Central memory CD4-positive, alpha-beta T cell (primary cell): ENCODE data around the gene UGT1A3.
"Not testable (repeated sequence)": the region's sequence is repeated elsewhere in the genome, so short reads cannot be mapped to it uniquely, and the experiment has no call there.

ENCODE experiments used
- DNase-seq: peaks from one replicate; pipeline ENCODE4 v3.0.0; 2022

Gene UGT1A3

DNA sequence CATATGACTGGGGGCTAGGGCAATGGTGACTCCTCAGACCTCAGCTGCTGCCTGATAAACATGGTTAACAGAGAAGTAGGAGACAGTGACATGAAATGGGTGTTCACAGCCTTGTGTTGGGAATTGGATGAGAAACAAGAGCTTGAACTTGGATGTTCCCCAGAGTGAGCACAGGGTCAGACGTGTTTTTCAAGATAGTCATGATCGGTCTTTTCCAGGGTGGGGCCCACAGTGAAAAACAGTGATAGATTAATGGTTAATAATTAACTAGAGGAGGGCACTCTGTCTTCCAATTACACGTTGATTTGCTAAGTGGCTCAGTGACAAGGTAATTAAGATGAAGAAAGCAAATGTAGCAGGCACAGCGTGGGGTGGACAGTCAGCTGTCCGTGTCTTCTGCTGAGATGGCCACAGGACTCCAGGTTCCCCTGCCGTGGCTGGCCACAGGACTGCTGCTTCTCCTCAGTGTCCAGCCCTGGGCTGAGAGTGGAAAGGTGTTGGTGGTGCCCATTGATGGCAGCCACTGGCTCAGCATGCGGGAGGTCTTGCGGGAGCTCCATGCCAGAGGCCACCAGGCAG, at the start of gene UGT1A3:
TSS of gene UGT1A3 (plus strand) at position 320 of the 579 bp plus-strand sequence. CDS start at position 405, 85 bp downstream.
- no peak for DNase-seq

DNA sequence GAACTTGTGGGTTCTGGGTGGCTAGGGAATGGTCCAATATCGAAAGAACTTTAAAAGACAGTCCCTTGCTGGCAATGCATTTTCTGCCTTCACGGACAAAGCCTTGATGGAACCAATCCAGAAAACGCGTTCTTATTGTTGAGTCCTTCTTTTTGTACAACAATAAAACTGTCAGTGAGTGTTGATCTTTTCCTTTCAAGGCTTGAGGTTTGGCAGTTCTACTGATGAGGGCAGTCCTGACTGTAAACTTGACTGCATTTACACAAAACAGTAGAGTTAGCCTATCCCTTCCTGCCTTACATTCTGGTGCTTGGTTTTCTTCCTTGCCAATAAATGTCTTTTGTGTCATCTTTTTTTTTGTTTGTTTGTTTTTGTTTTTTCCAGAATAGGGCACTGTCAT, 49.6 kb upstream of the UGT1A3 start:
- DNase-seq: no peak

DNA sequence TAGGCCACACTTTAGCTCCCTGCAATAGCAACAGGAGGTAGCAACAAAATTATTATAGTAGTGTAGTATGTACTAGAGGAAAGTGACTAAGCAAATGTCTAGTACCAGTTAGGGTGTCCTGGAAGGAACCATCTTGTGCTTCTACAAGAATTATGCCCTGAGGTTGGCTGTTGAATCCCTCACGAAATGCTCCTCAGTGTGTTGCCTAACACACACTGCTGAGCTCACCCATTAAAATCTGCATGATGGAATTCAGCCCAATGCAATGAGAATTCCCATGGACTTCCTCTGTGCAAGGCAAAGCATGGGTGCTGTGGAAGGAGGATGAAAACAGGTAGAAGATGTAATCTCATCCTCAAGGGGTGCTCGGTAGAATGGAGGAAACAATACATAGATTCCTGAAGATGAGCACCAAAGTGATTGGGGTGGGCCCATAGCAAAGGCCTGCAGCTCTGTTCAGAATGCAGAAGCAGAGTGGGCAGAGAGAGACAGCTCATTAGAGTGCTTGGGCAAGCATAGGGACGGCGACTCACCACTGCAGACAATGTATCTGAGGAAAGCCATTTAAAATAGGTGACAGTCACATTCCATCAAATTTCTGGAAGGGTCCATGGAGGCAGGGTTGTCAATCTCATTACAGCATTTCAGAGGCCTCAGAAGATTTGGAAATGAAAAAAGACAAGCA, 48.3 kb upstream of the UGT1A3 start:
- DNase-seq: no peak

DNA sequence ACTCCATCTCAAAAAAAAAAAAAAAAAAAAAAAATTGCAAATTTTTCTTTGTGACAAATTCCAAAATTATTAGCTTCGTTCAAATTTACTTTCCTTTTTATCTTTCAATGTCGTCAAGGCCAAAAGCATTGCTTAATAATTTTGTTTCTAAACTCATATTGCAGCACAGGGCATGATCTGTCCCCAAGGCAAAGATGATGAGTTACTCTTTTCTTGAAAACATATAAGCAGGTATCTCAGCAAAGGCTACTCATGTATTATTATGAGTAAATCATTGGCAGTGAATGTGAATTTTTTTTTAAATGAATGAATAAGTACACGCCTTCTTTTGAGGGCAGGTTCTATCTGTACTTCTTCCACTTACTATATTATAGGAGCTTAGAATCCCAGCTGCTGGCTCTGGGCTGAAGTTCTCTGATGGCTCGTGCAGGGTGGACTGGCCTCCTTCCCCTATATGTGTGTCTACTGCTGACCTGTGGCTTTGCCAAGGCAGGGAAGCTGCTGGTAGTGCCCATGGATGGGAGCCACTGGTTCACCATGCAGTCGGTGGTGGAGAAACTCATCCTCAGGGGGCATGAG, 47.2 kb upstream of the UGT1A3 start, which contains the start of gene UGT1A7:
TSS of gene UGT1A7 (plus strand) at position 381 of the 579 bp plus-strand sequence. CDS start at position 418, 37 bp downstream.
- DNase-seq: no peak

DNA sequence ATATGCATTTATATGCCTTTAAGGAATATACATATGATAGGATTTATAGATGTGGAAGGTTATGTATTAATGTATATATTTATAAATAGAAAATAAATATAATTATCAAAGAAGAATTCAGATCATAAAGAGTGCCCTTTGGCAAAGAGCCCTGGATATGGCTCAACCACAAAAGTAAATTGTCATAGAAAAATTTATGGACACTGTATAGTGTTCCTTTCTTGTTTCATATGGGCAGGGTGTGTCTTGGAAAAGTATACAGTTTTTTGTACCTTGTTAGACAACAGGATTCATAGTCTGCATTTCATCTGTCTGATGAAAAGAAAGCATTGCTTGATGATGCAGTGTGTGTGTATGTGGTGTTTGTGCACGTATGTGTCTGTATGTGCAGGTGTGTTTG, 44.2 kb upstream of the UGT1A3 start:
- no peak for DNase-seq

DNA sequence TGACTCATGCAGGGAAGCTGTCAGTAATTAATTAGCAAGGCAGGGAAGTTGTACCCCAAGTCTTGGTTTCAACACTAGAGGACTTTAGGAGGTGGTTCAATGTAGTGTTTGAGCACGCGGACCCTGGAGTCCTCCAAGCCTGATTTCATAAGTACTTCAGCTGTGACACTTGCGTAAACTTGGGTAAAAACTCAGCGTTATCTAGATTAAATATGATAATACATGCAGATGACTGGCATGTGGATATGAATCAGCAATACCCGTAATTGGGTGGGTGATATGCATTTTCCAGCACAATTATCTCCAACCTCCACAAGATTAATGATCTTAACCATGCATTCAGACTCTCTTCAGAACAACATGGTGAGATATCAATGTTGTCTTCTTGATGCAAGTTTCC, 41.9 kb upstream of the UGT1A3 start:
- no peak for DNase-seq

DNA sequence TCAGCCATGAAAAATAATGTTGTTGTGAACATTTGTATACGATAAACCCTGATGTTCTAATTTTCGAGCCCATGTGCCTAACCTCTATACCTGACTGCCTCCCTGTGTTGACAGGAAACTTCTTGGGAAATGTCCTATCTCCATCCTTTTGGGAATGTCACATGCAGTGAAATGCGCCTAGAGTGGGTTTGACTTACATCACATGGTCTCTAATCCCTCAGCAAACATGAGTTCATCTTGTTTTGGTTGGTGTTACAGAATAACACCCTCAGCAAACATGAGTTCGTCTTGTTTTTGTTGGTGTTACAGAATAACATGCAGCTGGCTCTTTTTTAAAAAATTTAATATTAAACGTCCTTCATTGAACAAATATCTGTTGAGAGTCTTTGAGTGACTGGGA, 40.5 kb upstream of the UGT1A3 start:
- DNase-seq: no peak

DNA sequence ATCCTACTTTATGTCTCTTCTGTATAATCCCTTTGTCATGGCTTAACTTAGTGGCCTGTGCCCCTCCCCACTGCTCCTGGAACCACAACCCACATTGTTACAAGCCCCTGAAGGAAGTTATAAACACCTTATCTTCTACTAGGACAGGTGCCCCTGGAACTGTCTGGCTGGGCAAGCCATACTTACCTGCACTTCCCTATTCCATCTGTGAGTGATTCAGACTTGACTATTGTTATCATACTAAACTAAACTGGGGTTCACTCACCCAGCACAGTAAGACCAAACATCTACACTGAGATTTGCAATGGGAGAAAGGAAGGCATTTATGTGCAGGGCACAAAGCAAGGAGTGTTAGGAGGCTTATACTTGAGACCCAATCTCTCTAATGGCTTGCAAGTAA, 39.8 kb upstream of the UGT1A3 start:
- DNase-seq: no peak

DNA sequence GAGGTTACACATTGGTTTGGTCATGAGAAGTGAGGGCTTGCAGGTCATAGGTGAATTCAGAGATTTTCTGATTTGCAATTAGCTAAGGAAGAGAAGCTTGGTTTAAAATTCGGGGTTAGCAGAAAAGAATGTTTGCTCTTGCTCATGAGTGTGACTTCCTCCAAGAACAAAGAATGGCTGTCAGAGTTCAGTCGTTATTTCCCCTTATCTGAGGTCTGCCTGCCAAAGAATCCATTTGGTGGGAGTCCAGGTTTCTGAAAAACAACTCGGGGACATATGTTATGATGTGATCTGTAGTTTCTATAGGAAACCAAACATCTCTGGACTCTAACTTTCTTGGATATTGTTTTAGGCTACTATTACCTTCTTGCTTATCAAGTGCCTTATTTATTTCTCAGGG, 39.3 kb upstream of the UGT1A3 start:
- DNase-seq: no peak

DNA sequence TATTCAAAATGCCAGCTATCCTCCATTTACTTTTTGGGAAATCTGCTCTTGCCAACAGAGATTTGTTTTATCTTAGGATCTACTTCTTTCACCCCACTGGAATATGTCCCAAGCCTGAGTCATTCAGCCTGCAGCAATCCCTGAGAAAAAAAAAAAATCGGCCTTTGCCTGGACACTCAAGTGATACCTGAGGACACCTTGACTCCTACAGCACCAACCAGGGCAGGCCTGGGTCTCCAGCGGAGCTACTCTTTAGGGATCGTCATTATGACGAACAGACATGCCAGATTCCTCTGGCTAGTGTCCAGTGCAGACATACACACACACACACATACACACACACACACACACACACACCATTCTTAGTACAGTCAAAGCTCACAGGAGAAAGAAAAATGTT, 38.4 kb upstream of the UGT1A3 start:
- DNase-seq: no peak

DNA sequence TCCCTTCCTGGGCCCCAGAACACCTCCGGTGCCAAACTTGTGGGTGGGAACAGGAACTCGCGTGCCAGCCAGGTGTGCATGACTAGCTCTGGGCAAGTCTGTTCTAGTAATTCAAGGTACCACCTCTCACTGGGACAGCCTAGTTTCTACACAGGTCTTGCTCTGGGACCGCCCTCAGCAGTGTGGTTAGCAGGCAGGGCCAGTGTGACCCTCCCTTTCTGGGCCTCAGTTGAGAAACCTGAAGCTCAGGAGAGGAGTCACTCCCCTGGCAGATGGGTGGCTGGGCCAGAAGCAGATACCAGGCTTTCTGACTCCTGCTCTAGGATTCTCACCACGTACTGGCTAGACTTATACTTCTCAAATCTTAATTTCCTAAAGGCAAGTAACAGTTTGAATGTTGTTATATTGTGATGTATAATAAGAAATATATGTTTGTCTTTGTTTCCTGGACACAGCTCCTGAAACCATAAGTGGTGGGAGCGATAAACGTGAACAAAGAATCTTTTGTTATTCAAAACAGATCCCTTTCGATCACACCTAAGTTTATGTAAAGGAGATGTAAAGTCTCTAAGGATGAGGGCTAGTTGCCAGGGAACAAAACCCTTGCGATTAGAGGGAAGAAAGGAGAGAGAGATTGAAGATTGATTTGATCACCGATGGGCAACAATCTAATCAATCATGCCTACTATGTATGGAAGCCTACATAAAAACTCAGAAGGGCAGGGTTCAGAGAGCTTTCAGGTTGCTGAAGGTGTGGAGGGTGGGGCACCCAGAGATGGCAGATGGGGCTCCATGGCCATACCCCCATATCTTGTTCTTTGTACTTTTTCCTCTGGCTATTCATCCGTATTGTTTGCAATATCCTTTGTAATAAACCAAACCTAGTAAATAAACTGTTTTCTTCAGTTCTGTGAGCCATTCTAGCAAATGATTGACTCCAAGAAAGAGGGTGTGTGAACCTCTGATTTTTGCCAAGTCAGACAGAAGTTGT, 37.1 kb upstream of the UGT1A3 start:
- no peak for DNase-seq

DNA sequence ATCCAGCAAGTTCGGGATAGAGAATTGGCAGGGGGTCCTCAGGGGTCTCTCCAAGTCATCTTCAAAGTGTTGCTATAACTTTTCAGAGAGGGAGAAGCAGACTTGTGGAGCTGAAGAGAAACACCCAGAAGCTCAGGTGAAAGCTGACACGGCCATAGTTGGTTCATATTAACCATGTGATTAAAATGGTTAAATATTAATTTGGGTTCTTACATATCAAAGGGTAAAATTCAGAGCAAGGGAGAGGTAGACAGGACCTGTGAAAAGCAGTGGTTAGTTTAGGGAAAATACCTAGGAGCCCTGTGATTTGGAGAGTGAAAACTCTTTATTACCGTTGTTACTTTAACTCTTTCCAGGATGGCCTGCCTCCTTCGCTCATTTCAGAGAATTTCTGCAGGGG, 36.2 kb upstream of the UGT1A3 start, which contains the start of gene UGT1A6:
TSS of gene UGT1A6 (plus strand) at position 243 of the 400 bp plus-strand sequence. CDS start at position 358, 115 bp downstream.
- no peak for DNase-seq

DNA sequence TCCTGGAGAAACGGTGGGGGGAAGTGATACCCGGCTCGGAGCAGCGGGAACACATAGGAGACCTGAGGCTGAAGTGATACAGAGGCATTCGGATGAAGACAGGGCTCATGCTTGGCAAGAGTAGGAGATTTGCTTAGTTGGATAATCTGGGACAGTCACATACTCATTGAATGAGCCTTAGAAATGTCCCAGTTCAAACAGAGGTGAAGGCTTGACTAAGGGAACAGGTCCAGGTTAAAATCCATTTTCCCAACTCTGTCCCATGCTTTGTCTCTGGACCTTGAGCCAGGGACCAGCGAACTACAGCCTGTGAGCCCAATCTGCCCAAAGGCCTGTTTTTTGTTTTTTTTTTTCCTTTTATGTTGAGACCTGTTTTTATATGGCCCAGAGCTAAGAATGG, 34.9 kb upstream of the UGT1A3 start:
- no peak for DNase-seq

DNA sequence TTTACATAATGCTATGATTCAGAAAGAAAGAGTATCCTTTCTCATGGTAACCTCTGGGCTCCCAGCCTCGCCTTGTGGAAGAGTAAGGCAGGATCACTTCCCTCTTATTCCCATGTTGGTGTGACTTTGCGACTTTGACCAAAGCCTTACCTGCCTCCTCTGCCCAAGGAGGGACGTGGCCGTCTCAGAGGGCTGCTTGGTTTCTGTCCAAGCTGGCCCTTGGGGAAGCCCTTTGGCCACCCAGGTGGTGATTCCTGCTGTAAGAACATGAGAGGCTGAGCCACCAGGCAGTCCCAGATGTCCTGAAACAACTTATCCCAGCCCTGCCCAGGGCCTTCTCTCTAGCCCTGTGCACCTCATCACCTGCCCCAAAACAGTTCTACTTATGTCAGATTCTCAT, 30.1 kb upstream of the UGT1A3 start:
- no peak for DNase-seq

DNA sequence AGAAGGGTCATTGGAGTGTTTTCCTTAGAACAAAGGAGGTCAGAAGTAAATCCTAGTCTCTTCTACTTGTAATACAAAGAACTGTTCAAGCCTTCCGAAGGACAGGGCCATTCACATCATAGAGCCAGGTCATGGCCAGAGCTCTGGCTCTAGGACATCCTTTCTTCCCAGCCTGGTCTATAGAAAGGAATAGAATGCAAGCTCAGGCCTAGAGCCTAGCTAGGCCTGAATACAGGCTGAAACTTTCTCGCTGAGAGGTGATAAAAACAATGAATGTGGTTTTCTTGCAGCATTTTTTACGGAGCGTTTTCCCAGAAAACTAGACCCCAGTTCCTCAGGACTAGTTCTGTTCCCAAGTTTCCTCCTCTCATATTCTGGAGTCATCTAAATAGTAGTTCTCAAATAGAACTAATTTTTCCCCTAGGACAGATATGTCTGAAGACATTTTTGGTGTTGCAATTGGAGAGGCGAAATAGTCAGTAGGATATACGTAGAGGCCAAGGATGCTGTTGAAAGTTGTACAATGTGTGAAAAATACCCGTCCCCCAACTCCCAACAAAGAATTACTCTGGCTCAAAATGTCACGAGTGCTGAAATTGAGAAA, 29.3 kb upstream of the UGT1A3 start:
- no peak for DNase-seq

DNA sequence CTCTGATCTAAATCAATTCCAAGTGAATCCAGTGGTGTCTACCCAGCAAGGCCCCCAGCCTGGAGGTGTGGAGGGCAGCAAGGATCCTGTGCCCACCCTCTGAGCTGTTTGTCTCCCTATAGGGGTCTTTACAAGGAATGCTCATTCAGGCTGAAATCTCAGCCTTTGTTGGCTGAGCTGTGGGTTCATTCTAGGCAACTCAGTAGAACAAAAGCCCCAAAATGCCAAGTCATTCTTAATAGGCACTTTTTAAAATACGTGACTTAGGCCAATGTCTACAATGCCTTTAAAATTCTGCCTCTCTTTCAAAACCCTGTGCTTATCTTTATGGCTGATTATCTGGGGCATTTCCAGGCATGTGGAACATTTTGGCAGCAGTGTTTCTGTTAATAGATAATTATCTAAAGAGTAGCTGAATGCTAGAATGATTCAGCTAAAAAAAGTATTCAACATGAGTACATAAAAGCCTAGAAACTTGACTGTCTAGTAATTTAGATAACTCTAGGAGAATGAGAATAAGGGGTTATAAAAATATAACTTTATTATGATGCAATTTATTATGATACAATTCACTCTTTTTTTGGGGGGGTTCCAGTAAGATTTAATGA, 28.7 kb upstream of the UGT1A3 start:
- no peak for DNase-seq

DNA sequence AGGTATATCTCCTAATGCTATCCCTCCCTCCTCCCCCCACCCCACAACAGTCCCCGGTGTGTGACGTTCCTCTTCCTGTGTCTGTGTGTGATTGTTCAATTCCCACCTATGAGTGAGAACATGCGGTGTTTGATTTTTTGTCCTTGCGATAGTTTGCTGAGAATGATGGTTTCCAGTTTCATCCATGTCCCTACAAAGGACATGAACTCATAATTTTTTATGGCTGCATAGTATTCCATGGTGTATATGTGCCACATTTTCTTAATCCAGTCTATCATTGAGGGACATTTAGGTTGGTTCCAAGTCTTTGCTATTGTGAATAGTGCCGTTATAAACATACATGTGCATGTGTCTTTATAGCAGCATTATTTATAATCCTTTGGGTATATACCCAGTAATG, 28.0 kb upstream of the UGT1A3 start:
- DNase-seq: not testable (repeated sequence)

DNA sequence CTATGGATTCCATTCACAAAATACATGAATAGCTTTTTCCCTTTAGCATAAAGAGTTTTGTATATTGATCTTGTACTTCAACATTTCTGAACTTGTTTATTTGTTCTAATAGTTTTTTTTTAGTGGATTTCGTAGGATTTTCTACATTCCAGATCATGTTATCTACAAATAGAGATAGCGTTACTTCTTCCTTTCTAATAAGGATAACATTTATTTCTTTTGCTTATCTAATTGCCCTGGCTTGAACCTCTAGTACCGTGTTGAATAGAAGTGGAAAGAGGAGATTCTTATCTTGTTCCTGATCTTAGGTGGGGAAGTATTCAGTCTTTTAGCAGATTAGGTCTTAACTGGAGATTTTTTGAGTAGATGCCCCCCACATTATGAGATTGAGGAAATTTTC, 26.6 kb upstream of the UGT1A3 start:
- no peak for DNase-seq

DNA sequence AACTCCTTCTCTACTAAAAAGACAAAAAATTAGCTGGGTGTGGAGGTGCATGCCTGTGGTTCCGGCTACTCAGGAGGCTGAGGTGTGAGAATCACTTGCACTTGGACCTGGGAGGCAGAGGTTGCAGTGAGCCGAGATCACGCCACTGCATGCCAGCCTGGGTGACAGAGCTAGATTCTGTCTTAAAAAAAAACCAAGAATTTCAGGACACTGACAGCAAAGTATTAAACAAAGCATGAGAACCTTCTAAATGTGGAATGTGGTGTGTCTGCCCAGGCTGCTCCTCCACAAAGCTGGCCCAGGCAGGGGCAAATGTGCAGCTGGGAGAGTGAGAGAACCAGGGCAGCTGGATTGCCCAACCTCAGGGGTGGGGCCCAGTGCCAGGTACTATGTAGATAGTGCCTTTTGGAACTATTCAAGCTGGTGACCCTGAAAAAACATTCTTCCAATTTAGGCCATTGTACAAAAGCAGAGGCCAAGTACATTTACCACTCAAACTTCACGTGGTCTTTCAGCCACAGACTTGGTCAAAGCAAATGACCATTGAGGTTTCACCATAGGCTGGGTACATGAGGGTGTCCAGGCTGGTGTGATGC, 22.8 kb upstream of the UGT1A3 start:
- no peak for DNase-seq

DNA sequence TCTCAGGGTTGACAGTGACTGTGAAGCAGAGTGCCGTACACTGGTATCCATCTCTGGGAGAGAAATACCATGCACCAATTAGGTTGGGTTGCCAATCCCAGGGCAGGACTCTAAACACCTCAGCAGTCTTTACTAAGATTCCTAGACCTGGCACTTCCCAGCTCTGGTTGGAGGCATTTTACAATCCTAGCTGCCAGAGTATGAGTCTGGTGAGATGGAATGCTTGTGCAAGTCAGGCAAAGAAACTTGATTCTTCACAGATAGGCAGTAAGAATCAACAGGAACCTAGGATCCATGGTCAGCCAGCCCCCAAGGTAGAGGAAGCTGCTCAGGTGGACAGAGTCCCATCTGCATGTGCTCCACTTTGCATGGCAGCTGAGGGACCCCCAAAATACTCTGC, 22.1 kb upstream of the UGT1A3 start:
- DNase-seq: no peak

DNA sequence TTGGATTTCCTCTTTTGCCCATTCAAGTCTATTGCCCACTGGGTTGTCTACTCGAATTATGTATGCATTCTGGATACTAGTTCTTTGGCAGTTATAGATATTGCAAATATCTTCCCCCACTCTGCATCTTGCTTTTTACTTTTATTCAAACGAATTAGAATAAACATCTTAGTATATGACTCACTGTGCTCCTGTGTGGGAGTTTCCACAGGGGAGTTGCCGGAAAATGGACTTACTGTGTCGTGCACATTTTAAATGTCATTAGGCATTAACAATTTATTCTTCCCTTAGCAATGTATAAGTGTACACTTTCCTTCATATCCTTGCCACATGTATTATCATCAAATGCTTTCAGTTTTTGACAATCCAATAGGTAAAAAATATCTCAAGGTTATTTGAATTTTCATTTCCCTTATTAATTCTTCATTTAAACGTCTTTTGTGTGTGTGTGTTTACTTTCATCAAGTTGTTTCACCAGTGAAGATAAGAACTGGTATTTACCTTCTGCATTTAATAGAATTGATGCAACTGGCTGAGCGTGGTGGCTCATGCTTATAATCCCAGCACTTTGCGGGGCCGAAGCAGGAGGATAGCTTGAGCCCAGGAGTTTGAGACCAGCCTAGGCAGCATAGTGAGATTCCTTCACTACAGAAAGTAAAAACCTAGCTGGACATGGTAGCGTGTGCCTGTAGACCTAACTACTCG, 20.8 kb upstream of the UGT1A3 start:
- no peak for DNase-seq
